ENCODE measurements around the gene PPFIBP2.

GRCh38 chr11:7671347-7672215 is 157.8 kb downstream of the PPFIBP2 start:
- TF ChIP-seq CTCF (IDR thresholded peaks at IDR 0.05) (no peak), EP300 (IDR thresholded peaks at IDR 0.05) (no peak), POLR2A (IDR thresholded peaks at IDR 0.05; ENCODE audit: low read depth) (no peak), POLR2AphosphoS5 (IDR thresholded peaks at IDR 0.05) (no peak)

Data from esophagus muscularis mucosa (tissue), 4 donors.